Mucosa of descending colon (tissue), 3 donors: ENCODE data around the gene METTL8. TPM values are rescaled to one million over a fixed set of nuclear protein-coding genes. Genes with fewer than 3 reads are reported as not detected.

Experiments
- ATAC-seq: fragments of 200-7000 bp; cut with Tn5 transposase; one replicate; pipeline ENCODE4 v1.9.1; 2020; ENCODE audit warnings: mild to moderate bottlenecking, moderate library complexity
- DNase-seq, 3 donors: peaks; one replicate each; pipeline ENCODE4 v3.0.0-alpha.2; 2020
- H3K36me3 ChIP-seq: fragments of 200-600 bp; one replicate; pipeline ENCODE4 v1.8.0; 2021; ENCODE audit warnings: low read depth, mild to moderate bottlenecking
- H3K4me1 ChIP-seq: fragments of 200-600 bp; one replicate; pipeline ENCODE4 v1.8.0; 2021; ENCODE audit warnings: low read depth, mild to moderate bottlenecking
- H3K4me3 ChIP-seq: fragments of 200-600 bp; one replicate; pipeline ENCODE4 v1.8.0; 2021; ENCODE audit warnings: mild to moderate bottlenecking
- H3K9me3 ChIP-seq: fragments of 200-600 bp; one replicate; pipeline ENCODE4 v1.8.0; 2021; ENCODE audit warnings: mild to moderate bottlenecking
- CTCF ChIP-seq: fragments of 200-600 bp; IDR thresholded peaks from one replicate; pipeline ENCODE4 v1.8.0; 2022; ENCODE audit warnings: antibody characterized with exemption, mild to moderate bottlenecking
- intact Hi-C, 2 donors: fragments of 100-400 bp; cut with DNase I in 1 of 2; cut with micrococcal nuclease in 1 of 2; formaldehyde crosslinking; loops; one replicate each; pipeline versions ENCODE4 v1.11.0 to v1.11.1; 2022; cut with DNase I, micrococcal nuclease
- total RNA-seq, 3 donors: library from RNA; stranded (reverse); fragmentation: NEBNext Ultra II Directional in 2 of 3; extraction: Animal tissue kit (Norgen Biotek cat#: 25700) in 2 of 3; gene quantifications; one replicate each; pipeline versions ENCODE4 v1.2.1 to v1.2.4, GENCODE V29; 2021 to 2023
- donor health status: DM: no; HTN: no; CAD: no; lungs with moderate emphysema.
- donor health status: DM: no; HTN: no; CAD: no.
- donor health status: DM: no; HTN: yes; CAD: no.

METTL8 gene
- total RNA-seq, 3 donors from 2014 or later: 15.9 to 44.9 (median 20.7) TPM

DNA sequence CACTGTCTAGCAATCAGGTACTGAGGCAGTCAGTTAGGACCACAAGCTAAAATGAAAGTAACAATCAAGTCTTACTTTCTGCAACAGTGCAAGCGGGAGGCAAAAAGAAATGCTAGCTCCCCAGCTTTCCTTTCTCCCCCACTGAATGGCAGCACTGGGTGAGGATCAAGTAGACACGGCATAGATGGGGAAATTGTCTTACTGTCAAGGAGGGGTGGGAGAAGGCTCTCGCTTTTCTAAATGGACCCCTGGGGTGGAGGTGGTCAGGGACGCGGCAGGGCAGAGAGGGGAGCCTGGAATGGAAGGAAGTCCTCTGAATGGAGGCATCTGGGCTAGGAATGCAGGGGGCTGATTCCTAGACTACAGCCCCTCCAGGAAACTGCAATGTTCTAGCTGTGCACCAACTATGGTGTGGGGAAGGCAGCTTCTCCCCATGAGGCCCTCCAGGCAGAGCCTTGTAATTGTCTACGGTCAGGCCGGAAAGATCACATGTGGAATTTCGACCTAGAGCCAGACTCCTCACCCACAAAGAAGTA is 24.3 kb downstream of the METTL8 start:
- no peak for DNase-seq
- no peak for ATAC-seq
- no peak overlapping the region for H3K4me3 ChIP-seq
- no peaks in the 10 kb centered on the region for H3K36me3 ChIP-seq
- intact Hi-C loops: no loop called here
- TF ChIP-seq CTCF: no peak
- H3K9me3 ChIP-seq: no peaks in the 10 kb centered on the region
- no peaks in the 10 kb centered on the region for H3K4me1 ChIP-seq

- H3K4me3 ChIP-seq: no peak overlapping the region
- ATAC-seq: no peak
- H3K4me1 ChIP-seq: no peaks in the 10 kb centered on the region
- no peak for TF ChIP-seq CTCF
- no peaks in the 10 kb centered on the region for H3K9me3 ChIP-seq
- intact Hi-C loops: no loop called here
- DNase-seq: no peak
- no peaks in the 10 kb centered on the region for H3K36me3 ChIP-seq
These were observed 26.1 kb downstream of the METTL8 start for GRCh38 chr2:171407676-171408044.

- no peak overlapping the region for H3K4me3 ChIP-seq
- no peaks in the 10 kb centered on the region for H3K4me1 ChIP-seq
- no peak for DNase-seq
- intact Hi-C loops: no loop called here
- no peak for TF ChIP-seq CTCF
- no peaks in the 10 kb centered on the region for H3K36me3 ChIP-seq
- H3K9me3 ChIP-seq: peaks cover 2% of the 10 kb centered on the region
- no peak for ATAC-seq
These were observed 26.6 kb downstream of the METTL8 start for GRCh38 chr2:171407030-171407675.

GRCh38 chr2:171406044-171406443 is 27.7 kb downstream of the METTL8 start:
- H3K4me1 ChIP-seq: no peaks in the 10 kb centered on the region
- peaks cover 5% of the 10 kb centered on the region for H3K9me3 ChIP-seq
- DNase-seq (peak in 1 of 3 donors; percentile 9), ATAC-seq (peak; percentile 39)
- H3K4me3 ChIP-seq: no peak overlapping the region
- TF ChIP-seq CTCF: no peak
- intact Hi-C loops: no loop called here
- H3K36me3 ChIP-seq: no peaks in the 10 kb centered on the region

DNA sequence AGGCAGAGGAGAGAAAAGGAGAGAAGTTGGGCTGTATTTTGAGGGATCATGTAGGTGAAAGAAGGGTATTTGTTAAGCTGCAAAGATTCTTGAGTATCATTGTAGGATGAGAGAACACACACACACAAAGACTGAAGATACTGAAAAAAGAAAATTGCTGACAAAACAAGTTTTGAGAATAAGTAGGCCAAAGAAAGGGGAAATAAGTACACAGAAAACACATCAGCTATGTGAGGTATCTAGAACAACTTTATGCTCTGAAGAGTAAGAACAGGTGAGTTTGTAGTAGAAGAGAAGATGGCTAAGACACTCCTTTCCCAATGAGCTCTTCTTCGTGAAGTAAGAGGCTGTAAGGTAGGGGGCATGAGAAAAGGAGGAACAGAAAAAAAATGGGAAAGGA is 28.2 kb downstream of the METTL8 start:
- Histone ChIP-seq H3K4me1 (no peaks in the 10 kb centered on the region), H3K36me3 (no peaks in the 10 kb centered on the region), H3K9me3 (peaks cover 5% of the 10 kb centered on the region), H3K4me3 (no peak overlapping the region)
- intact Hi-C loops: no loop called here
- ATAC-seq (no peak), DNase-seq (no peak)
- TF ChIP-seq CTCF: no peak
